NCI-H187 (cell line): Measurements from ENCODE around the gene HIVEP3.

ENCODE experiments used
- DNase-seq, 2 experiments: peaks; one replicate each; lab custom pipeline; 2025; lab: John Stamatoyannopoulos, UW

HIVEP3 gene

DNA sequence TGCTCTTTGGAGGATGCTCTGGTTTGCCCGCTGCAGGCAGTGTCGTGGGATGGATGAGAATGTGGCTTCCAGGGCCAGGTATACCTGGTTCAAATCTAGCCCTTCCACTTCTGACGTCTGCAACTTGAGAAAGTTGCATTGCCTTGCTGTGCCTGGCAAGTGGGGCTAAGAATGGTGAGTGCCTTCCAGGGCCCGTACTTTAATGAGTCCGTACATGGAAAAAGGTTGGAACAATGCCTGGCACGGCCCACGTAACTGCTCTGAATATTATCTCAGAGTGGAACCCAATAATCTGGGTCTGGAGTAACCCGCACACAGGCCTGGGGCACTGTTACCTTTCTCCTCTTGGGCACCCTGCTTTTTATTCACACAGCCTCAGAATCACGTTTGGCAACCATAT, 287.6 kb downstream of the HIVEP3 start:
- DNase-seq: no peak

DNA sequence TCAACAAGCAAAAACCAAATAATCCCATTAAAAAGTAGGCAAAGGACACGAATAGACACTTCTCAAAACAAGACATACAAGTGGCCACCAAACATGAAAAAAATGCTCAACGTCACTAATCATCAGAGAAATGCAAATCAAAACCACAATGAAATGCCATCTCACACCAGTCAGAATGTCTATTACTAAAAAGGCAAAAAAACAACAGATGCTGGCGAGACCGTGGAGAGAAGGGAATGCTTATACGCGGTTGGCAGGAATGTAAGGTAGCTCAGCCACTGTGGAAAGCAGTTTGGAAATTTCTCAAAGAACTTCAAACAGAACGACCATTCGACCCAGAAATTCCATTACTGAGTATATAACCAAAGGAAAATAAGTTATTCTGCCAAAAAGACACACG, 289.2 kb downstream of the HIVEP3 start:
- DNase-seq: no peak

- no peak for DNase-seq
Observed at GRCh38 chr1:41629141-41629540, 289.6 kb downstream of the HIVEP3 start.

DNA sequence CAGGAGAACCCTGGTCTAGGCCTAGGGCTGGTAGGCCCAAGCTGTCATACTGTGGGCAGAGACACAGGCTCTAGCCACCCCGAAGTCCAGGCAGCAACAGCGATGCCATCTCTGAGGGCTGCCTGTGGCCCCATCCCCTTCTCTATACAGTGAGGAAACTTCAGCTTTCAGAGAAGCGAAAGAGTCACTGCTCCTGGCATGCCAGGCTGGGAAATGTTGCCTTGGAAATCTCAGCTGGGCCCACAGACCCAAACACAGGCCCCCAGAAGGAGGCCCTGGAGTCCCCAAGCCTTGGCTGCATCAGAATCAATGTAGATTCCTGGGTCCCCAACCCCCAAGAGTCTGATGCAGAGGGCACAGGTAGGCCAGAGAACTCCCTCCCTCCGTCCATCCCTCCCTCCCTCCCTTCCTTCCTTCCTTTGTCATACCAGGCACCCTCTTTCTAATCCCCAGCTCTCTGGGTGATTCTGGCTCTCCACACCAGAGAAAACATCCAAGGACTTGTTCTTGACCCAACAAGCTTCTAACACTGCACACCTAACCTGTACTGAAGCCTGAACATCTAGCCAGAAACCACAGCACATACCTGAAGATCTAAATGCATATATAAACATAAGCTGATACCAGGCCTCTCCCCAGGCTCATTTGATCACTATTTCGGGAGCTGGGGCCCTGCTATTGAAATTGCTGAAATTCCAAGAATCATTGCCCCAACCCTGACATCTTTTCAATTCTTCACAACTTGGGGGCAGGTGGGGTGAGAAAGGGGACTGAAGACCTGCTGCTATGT, 291.0 kb downstream of the HIVEP3 start:
- no peak for DNase-seq

DNA sequence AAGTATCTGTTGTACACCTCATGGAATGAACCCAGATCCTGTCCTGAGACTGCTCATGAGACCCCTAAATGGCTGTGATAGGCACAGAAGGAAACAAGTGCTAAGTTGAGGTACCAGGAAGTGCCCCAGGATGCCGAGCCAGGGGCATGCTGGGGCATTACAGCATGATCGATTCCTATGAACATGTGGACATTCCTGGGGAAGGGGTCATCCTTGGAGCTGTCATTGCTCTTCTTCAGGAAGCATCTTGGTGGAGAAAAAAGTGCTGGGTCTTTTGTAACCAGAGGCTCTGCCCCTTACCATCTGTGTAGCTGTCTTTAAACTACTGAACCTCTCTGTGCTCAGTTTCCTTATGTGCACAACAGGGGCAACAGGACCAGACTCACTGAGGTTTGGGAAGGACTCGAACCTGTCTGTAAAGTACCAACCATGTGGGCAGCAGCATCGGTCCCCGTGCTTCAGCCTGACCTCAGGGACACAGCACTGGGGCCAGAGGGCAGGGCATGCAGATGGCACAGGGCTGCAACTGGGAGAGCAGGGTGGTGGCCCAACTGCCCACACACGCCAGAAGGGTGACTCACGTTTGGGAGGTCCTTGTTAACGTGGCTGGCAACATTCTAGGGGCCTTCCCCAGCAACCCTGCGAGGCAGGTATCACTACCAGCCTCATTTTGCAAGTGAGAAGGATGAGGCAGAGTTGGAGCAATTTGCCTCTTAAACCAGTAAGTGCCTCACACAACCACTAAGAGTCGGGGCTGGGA, 291.9 kb downstream of the HIVEP3 start:
- no peak for DNase-seq

DNA sequence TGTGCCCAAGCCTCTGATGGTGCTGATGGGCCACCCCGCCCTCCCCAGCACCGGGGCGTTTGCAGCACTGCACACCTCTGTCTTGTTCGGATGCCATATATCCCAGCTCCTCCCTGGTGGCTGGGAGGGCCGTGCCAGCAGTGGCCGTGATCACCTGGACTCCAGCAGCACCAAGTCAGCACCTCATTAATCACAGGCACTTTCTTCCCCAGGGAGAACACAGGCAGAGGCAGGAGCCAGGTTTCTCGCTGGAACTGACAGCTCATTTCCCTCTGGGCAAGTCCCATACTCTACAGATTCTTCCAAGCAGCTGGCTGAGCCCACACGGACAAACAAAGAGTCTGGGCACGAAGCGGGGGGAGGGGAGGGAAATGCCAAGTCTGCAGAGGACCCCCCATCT, 292.6 kb downstream of the HIVEP3 start:
- DNase-seq: no peak

DNA sequence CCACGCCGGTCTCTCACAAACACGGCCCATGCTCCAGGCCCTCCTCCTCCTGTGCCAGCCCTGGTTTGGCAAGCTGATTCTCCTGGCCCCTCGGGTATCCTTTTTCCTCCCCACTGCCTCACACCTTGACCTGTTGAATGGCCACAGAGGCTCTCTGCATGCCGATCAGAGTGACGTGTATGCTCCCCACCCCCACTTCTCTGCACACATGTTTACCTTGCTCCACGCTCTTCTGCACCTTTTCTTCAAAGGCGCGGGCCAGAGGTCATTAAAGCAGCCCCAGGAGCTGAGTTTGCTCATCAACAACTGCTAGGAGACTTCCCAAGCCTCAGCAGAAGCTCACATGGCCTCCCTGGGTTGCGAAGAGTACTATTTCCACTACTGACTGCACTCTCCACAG, 295.0 kb downstream of the HIVEP3 start:
- DNase-seq: no peak

DNA sequence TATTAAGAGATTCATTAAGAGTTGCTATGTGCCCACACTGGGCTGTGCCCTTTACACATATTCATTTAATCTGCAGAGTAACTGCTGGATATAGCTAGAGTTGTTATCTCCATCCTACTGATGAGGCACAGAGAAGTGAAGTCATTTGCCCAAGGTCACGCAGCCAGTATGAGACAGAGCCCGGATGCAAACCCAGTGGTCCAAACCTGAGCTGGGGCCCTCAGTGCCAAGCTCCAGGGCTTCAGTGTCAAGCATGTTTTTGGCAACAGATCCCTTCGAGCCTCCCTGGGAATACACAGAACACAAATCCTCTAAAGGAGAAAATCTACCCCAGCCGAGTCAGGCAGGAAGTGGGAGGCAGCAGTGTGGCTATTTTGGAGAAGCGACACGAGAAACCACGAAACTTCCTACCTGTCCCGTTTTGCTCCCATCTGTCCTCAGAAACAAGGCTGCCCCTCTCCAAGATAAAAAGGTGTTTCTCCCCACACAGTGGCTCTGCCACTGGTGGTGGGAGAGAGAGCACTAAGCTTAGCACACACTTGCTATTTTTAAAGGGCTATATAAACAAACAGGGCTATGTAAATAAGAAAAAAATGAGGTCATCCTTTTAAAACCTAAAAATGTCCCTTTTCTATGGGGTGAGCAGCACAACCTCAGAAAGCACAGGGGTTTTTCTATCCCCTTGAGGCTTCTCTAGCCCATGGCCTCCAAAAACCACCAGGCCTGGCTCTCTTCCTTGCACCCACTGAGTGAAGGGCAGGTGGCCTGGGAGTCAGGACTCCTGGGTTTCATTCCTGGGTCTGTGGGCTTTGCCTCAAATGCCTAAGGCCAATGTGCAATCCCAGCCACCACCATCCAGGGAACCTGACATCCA, 295.6 kb downstream of the HIVEP3 start:
- no peak for DNase-seq

DNA sequence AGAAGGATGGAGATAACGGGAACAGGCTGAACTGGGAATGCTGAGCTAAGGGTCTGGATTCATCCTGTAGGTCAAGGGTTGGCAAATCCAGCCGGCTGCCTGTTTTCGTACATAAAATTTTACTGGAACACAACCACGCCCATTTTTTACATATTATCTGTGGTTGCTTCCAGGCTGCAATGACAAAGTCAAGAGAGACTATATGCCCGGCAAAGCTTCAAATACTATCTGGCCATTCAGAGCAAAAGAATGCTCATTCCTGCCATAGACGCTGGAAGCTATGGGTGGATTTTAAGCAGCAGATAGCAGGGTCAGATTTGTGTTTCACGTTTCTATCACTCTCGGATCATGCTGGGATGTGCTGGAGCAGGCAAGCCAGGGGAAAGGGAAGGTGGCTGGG, 296.3 kb downstream of the HIVEP3 start:
- DNase-seq: no peak

DNA sequence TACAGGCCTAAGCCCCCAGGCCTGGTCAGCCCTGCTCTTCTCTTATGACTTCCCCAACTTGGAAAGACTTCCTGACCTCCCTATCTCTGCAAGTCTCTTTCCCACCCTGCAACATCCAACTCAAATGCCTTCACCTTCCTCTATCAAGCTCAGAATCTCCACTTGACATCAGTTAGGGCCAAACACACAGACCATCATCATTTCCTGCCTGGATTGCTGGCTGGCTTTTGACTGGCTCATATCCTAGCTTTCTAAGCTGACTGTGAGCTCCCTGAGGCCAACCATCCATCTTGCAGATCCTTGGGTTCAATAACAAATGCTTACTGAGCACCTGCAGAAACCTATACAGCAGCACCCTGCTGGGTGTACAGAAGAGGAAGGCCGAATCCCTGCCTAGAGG, 296.9 kb downstream of the HIVEP3 start:
- DNase-seq: no peak

DNA sequence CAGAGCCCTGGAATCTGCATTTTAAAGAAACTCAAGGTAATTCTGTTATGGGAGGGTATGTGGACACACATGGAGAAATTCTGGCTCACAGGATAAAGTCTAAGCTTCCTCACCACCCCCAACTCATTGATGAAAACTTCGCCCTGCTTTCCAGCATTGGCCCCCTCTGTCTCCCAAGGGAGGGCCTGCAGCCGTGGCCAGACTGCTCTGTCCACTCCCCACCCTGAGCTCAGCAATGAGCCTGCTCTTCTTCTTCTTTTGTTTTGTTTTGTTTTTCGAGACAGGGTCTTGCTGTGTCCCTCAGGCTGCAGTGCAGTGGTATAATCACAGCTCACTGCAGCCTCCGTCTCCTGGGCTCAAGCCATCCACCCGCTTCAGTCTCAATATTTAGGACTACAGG, 297.5 kb downstream of the HIVEP3 start:
- no peak for DNase-seq

DNA sequence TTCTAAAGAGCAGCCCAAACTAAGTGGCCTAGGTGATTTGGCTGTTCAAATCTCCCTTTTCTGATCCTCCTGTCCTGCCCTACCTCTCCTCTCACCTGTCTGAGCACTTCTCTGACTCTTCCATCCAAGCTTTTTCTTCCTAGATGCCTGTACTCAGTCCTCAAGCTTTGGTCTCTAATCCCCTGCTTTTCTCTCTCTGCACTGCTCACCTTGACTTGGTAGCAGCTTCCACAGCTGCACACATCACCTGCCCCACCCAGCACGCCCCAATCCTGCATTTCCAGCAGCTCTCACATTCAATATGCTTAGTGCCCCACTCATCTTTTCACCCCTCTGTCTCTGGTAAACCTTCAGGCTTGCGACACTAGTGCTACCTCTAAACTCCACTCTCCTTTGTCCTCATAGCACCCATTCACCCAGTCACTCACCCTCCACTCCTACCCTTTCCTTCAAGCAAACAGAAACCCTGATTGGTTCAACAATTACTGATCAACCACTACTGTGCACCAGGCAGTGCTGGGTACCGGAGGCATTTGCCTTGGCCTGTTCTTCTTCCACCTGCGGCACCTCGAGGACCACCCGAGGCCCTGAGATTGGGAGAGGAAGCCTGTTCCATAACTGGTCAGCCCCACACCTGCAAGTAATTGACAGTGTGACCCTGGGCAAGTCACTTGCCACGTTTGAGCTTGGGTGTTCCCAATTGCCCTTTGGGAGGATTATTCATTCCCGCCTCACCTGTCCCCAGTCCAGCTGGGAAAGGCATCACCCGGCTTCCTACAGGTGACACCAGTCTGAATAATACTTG, 298.2 kb downstream of the HIVEP3 start:
- no peak for DNase-seq

DNA sequence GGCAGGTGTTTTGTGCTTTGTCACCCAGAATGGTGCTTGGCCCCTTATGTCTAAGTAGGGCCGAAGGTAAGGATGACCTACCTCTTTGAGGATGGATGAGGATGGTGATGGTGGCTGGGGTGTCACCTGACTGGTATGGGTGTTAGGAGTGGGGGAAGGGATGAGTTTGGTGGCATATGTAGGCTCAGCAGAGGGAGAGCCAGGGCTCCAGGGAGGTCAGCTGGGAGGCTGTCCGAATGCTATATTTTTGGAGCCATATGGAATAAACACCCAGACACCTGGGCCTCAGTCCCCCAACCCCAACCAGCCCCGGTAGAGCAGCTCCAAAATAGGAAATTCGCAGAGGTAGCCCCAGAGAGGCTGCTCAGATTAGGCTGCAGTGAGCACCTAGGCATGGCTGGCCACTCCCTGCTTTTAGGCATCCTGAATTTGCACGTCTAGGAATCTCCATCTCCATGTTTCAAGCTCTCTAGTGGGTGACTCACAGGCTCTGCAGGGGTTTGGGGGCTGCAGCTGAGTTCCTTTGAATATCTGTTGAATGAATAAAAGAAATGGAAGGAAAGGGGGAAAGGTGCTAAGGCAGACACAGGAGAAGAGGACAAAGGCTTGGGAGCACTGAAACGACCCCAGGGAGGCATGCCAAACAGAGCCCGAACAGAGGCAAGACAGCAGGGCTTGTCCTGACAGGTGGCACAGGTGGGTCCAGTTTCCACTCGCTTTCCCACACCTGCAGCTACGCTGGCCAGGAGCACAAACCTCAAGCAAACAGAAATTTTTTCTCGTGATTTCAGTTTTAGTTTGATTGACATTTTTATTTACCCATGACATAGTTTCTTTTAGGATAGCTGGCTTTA, 299.0 kb downstream of the HIVEP3 start:
- DNase-seq: no peak

GRCh38 chr1:41618871-41619270, 299.9 kb downstream of the HIVEP3 start:
- no peak for DNase-seq

- no peak for DNase-seq
Observed at GRCh38 chr1:41618066-41618825, 300.5 kb downstream of the HIVEP3 start.

DNA sequence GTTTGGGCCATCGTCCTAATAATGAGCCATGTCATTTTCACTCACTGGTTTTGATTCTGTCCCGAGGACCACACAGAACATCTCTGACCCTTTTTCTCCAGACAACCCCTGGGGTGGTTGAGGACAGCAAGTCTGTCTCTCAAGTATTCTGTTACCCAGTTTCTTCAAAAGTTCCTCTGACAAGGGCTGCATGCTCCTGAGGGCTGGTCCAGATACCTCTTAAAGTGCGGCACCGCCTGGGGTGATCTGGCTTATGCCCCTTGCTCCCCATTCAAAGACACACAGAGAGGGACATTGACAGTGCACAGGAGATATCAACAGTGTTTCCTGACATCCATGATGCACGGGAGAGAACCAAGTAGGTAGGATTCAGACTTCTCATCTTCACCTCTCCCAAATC, 301.4 kb downstream of the HIVEP3 start:
- no peak for DNase-seq

DNA sequence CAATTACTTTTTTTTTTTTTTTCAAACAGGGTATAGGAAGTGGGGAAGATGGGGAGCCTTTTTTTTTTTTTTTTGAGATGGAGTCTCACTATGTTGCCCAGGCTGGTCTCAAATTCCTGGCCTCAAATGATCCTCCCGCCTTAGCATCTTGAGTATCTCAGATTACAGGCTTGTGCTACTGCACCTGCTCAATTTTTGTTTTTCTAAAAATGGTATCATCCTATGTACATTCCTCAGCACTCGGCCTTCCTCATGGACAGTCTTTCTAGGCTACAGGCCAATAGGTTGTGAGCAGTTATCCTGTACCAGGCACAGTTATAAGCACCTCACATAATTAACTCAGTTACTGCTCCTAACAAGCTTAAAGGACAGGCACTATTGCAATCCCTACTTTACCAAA, 302.2 kb downstream of the HIVEP3 start:
- no peak for DNase-seq

GRCh38 chr1:41615981-41616380, 302.7 kb downstream of the HIVEP3 start:
- DNase-seq: no peak

DNA sequence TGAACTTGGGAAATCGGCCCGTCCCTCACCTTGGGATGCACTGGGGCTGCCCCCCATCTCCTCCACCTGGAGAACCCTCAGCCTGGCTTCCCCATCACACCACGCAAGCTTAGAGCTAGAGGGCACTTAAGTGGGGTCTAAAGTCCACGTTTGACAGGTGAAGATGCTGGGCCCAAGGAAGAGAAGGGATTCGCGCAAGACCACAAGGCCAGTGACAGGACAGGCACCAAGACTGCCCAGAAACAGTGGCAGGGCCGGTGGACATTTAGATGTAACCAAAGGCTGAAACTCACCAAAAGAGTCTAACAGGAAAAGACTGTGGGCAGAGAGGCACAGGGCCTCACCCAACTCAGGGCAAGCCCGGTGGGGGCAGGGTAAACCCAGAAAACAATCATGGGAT, 303.4 kb downstream of the HIVEP3 start:
- DNase-seq: no peak

- DNase-seq: no peak
Observed at GRCh38 chr1:41614818-41615217, 303.9 kb downstream of the HIVEP3 start.
